Endothelial cell (in vitro differentiated cells): ENCODE data around the gene PEX11A. TPM values are rescaled to one million over a fixed set of nuclear protein-coding genes. Genes with fewer than 3 reads are reported as not detected.

Experiments
- DNase-seq: peaks from one replicate; pipeline ENCODE4 v3.0.0; 2021; ENCODE audit warnings: low spot score
- H3K27ac Mint-ChIP-seq: one replicate; pipeline ENCODE4 v1.8.0; 2021; ENCODE audit warnings: mixed read lengths, inconsistent platforms; ENCODE audit not compliant: unreplicated experiment
- H3K27me3 Mint-ChIP-seq: one replicate; pipeline ENCODE4 v1.8.0; 2021; ENCODE audit warnings: mild to moderate bottlenecking, moderate library complexity, mixed read lengths, inconsistent platforms; ENCODE audit not compliant: unreplicated experiment
- H3K36me3 Mint-ChIP-seq: one replicate; pipeline ENCODE4 v1.8.0; 2021; ENCODE audit warnings: mild to moderate bottlenecking, low read depth, mixed read lengths, inconsistent platforms; ENCODE audit not compliant: unreplicated experiment
- H3K4me1 Mint-ChIP-seq: one replicate; pipeline ENCODE4 v1.8.0; 2021; ENCODE audit warnings: mild to moderate bottlenecking, mixed read lengths, inconsistent platforms; ENCODE audit not compliant: unreplicated experiment
- H3K4me3 Mint-ChIP-seq: one replicate; pipeline ENCODE4 v1.8.0; 2021; ENCODE audit warnings: mild to moderate bottlenecking, mixed read lengths, inconsistent platforms; ENCODE audit not compliant: unreplicated experiment
- H3K9me3 Mint-ChIP-seq: one replicate; pipeline ENCODE4 v1.8.0; 2021; ENCODE audit warnings: mixed read lengths, inconsistent platforms; ENCODE audit not compliant: unreplicated experiment
- total RNA-seq: library from RNA; stranded (reverse); fragmentation: NEBNext Ultra II Directional; extraction: Animal tissue kit (Norgen Biotek cat#: 25700); gene quantifications from one replicate; pipeline ENCODE4 v1.2.1, GENCODE V29; 2021; ENCODE audit not compliant: unreplicated experiment
- TF ChIP-seq, protein P1 (sequence below): fragments of 200-600 bp; sonication (generic); IDR thresholded peaks from one replicate; pipeline ENCODE4 v1.5.0; 2021; ENCODE audit warnings: antibody characterized with exemption; ENCODE audit not compliant: unreplicated experiment

Gene PEX11A
- total RNA-seq, 1 donor from 2014 or later = 4.5 TPM

DNA sequence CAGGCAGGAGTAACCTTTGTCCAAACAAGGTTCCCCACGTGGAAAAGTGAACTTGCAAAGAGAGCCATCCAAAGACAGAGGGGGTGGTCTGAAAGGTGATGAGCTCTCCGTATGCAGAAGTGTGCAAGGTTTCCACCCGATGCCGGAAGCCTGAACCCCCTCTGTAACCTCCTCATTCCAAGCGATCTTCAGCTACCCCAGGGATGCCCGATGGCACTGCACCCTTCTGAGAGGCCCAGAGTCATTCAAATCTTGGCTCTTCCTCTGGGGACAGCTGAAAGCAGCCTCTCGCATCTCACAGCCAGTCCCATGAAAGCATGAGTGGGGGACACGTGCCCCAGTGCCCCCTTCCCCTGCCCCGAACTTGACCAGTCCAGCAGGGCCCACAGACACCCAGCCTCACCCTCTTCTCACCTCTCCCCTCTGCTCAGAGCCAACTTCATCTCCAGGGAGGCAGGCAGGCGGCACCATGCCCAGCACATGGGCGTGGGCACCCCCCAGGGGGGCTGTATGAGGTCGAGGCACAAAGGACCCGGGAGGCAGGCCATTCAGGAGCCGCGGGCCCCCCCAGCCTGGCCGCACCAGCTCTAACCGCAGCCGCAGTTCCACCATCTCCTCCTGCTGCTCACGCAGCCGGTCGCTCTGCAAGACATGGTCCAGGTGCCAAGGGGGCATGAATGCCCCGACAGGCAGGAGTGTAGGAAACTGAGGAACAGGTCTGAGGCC, 44.0 kb downstream of the PEX11A start:
- Mint-ChIP-seq H3K4me1 (no peaks in the 10 kb centered on the region), H3K27ac (no peak overlapping the region), H3K27me3 (peaks cover 8% of the 10 kb centered on the region), H3K4me3 (no peak overlapping the region), H3K9me3 (no peaks in the 10 kb centered on the region), H3K36me3 (peaks cover 13% of the 10 kb centered on the region)
- TF ChIP-seq, protein P1, sequence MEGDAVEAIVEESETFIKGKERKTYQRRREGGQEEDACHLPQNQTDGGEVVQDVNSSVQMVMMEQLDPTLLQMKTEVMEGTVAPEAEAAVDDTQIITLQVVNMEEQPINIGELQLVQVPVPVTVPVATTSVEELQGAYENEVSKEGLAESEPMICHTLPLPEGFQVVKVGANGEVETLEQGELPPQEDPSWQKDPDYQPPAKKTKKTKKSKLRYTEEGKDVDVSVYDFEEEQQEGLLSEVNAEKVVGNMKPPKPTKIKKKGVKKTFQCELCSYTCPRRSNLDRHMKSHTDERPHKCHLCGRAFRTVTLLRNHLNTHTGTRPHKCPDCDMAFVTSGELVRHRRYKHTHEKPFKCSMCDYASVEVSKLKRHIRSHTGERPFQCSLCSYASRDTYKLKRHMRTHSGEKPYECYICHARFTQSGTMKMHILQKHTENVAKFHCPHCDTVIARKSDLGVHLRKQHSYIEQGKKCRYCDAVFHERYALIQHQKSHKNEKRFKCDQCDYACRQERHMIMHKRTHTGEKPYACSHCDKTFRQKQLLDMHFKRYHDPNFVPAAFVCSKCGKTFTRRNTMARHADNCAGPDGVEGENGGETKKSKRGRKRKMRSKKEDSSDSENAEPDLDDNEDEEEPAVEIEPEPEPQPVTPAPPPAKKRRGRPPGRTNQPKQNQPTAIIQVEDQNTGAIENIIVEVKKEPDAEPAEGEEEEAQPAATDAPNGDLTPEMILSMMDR = no peak
- DNase-seq = no peak

DNA sequence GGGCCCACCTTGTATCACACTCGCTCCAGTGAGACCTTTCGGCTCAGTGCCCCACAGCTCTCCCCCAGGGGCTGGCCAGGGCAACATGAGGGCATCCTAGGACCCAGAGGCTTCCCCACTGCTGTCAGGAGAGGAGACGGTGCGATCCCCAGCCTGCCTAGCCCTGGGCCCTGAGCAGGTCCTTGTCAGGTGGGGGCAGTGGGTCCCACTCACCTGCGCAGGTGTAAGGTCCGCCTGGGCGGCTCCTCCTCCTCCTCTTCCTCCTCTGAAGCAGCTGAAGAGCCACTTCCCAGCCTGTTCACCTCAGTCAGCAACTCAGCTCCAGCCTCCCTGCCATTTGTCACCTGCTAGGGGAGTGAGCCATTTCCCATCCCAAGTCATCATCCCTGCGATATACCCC, 44.9 kb downstream of the PEX11A start:
- Mint-ChIP-seq H3K4me1 (peaks cover 3% of the 10 kb centered on the region), H3K27ac (no peak overlapping the region), H3K36me3 (peaks cover 11% of the 10 kb centered on the region), H3K27me3 (peaks cover 8% of the 10 kb centered on the region), H3K4me3 (no peak overlapping the region), H3K9me3 (no peaks in the 10 kb centered on the region)
- no peak for DNase-seq
- TF ChIP-seq, protein P1 = no peak

DNA sequence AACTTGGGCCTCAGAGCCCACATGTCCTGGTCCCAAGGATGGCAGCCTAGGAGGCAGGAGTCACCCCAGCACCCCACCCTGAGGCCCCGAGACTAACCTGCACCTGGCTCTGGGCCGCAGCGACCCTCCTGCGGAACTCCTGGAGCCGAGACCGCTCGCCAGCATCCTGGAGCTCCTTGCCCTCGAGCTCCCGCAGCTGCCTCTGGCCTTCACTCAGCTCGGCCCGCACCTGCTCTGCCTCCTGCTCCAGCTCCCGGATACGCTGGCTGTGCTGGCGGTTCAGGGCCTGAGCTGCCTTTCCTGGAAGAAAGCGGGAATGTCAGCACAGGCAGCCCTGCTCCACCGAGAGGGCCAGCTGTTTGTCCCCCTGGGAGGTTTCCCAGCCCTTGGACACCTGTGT, 48.4 kb downstream of the PEX11A start:
- H3K36me3 Mint-ChIP-seq = peaks cover 10% of the 10 kb centered on the region
- TF ChIP-seq, protein P1 = no peak
- H3K4me1 Mint-ChIP-seq = peaks cover 3% of the 10 kb centered on the region

DNA sequence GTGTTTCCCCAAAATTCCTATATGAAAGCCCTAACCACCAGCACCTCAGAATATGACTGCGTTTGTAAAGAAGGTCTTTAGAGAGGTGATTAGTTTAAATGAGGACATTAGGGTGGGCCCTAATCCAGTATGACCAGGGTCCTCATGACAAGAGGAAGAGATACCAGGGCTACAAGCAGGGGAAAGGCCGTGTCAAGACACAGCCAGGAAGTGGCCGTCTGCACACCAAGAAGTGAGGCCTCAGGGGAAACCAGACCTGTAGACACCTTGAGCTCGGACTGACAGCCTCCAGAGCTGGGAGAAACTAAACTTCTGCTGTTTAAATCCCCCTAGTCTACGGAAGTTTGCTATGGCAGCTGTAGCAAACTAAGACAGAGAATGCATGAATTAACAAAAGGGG, 49.5 kb downstream of the PEX11A start:
- H3K36me3 Mint-ChIP-seq = peaks cover 7% of the 10 kb centered on the region
- H3K27ac Mint-ChIP-seq = no peak overlapping the region
- no peak for DNase-seq
- no peaks in the 10 kb centered on the region for H3K9me3 Mint-ChIP-seq
- peaks cover 2% of the 10 kb centered on the region for H3K27me3 Mint-ChIP-seq
- H3K4me1 Mint-ChIP-seq = peaks cover 3% of the 10 kb centered on the region
- TF ChIP-seq, protein P1 = no peak
- H3K4me3 Mint-ChIP-seq = no peak overlapping the region

More for the DNA sequence above, 48.4 kb downstream of the PEX11A start:
- Mint-ChIP-seq H3K4me3 (no peak overlapping the region), H3K27ac (no peak overlapping the region), H3K27me3 (peaks cover 3% of the 10 kb centered on the region), H3K9me3 (no peaks in the 10 kb centered on the region)
- DNase-seq = no peak

DNA sequence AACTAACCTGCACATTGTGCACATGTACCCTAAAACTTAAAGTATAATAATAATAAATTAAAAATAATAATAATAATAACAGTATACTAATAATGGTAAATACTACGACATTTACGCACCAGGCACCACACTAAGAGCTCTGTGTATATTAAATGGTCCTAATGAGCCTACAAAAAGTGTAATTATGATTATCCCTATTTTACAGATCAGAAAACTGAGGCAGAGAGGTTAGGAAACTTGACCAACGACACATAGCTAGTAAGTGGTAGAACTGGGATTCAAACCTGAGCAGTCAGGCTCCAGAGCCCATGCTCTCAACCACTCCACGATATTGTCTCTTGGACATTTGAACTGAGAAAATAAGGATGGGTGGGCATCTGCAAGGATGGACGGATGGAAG, 50.3 kb downstream of the PEX11A start:
- Mint-ChIP-seq H3K9me3 (peaks cover 2% of the 10 kb centered on the region), H3K27ac (no peak overlapping the region), H3K4me3 (no peak overlapping the region), H3K27me3 (no peaks in the 10 kb centered on the region), H3K4me1 (peaks cover 3% of the 10 kb centered on the region), H3K36me3 (peaks cover 11% of the 10 kb centered on the region)
- TF ChIP-seq, protein P1 = no peak
- no peak for DNase-seq
